AG10803 (cell line): ENCODE measurements around the gene MMP7.

Source experiments
- DNase-seq: peaks from one replicate; pipeline ENCODE4 v3.0.0; 2010; ENCODE audit warnings: low read depth
- H3K4me3 ChIP-seq: 2 replicates; pipeline ENCODE4 v1.5.1; 2011; ENCODE audit warnings: mild to moderate bottlenecking, low read length, control low read depth
- CTCF ChIP-seq: conservative IDR thresholded peaks from 2 replicates; pipeline ENCODE4 v1.5.1; 2011; ENCODE audit warnings: mild to moderate bottlenecking, low read length, control low read depth, inconsistent platforms

The MMP7 gene

DNA sequence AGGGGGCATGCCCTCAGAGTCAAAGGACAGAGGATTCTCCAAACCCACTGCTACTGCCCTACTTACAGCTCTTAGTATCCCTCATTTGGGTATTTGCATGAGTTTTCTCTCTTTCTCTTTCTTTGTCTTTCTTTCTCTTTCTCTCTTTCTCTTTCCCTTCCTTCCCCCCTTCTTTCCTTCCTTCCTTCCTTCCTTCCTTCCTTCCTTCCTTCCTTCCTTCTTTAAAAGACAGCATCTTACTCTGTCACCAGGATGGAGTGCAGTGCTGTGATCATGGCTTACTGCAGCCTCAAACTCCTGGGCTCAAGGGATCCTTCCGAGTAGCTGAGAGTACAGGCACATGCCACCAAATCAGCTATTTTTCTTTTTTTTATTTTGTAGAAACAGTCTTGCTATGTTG, 14.0 kb upstream of the MMP7 start:
- no peak for TF ChIP-seq CTCF
- DNase-seq: no peak
- no peak overlapping the region for H3K4me3 ChIP-seq

- DNase-seq: no peak
- no peak for TF ChIP-seq CTCF
These were observed 9.0 kb upstream of the MMP7 start for GRCh38 chr11:102539567-102539966.

DNA sequence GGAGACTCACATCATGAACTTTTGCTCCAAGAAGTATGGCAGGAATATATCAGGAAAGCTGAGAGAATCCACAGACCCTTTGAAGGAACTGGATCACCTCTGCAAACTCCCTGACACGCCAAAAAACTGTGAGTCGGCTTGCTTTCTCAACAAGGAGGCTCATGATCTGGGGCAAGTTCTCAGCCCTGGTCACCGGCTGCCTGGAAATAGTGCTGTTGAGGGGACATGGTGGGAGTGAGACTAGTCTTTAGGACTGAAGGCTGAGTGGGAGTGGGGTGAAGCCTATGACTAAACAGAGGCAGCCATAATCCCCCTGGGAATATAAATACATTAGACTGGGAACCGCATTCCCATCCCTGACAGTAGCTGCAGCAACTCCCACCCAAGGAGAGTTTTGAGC, 8.4 kb upstream of the MMP7 start:
- H3K4me3 ChIP-seq: no peak overlapping the region
- DNase-seq: no peak
- TF ChIP-seq CTCF: no peak

More at GRCh38 chr11:102539567-102539966, 9.0 kb upstream of the MMP7 start:
- H3K4me3 ChIP-seq: no peak overlapping the region

- no peak for DNase-seq
- peak; percentile 35; the same call in 1 of the 2 replicates for TF ChIP-seq CTCF
- H3K4me3 ChIP-seq: no peak overlapping the region
These were observed 3.8 kb upstream of the MMP7 start for GRCh38 chr11:102534261-102534872.

GRCh38 chr11:102528618-102529017, 1.9 kb downstream of the MMP7 start:
- no peak for TF ChIP-seq CTCF
- no peak overlapping the region for H3K4me3 ChIP-seq
- DNase-seq: no peak

GRCh38 chr11:102527684-102528083, 2.9 kb downstream of the MMP7 start:
- H3K4me3 ChIP-seq: no peak overlapping the region
- DNase-seq: peak; percentile 16
- TF ChIP-seq CTCF: no peak

- TF ChIP-seq CTCF: no peak
- DNase-seq: no peak
- no peak overlapping the region for H3K4me3 ChIP-seq
These were observed 3.5 kb downstream of the MMP7 start for GRCh38 chr11:102527041-102527440.
